ENCODE data around the gene SLC66A2.

The SLC66A2 gene

GRCh38 chr18:79919089-79919488, 32.4 kb downstream of the SLC66A2 start:
- no peak for DNase-seq (ENCODE audit: low read depth)

GRCh38 chr18:79918615-79919011, 32.8 kb downstream of the SLC66A2 start:
- no peak for DNase-seq (ENCODE audit: low read depth)

GRCh38 chr18:79917853-79918614, 33.4 kb downstream of the SLC66A2 start:
- DNase-seq (ENCODE audit: low read depth), result no peak

GRCh38 chr18:79917169-79917852, 34.1 kb downstream of the SLC66A2 start:
- DNase-seq (ENCODE audit: low read depth), result no peak

GRCh38 chr18:79916546-79917168, 34.8 kb downstream of the SLC66A2 start:
- DNase-seq (ENCODE audit: low read depth), result no peak

GRCh38 chr18:79916128-79916494, 35.3 kb downstream of the SLC66A2 start:
- DNase-seq (ENCODE audit: low read depth), result no peak

- no peak for DNase-seq (ENCODE audit: low read depth)
Measured at GRCh38 chr18:79915161-79916127, 36.0 kb downstream of the SLC66A2 start.

- no peak for DNase-seq (ENCODE audit: low read depth)
Measured at GRCh38 chr18:79914614-79915160, 36.8 kb downstream of the SLC66A2 start.

- DNase-seq (ENCODE audit: low read depth), result no peak
Measured at GRCh38 chr18:79912994-79913831, 38.2 kb downstream of the SLC66A2 start.

GRCh38 chr18:79912409-79912991, 39.0 kb downstream of the SLC66A2 start:
- peak; percentile 22 for DNase-seq (ENCODE audit: low read depth)

- DNase-seq (ENCODE audit: low read depth), result no peak
Measured at GRCh38 chr18:79911344-79912270, 39.8 kb downstream of the SLC66A2 start.

- DNase-seq (ENCODE audit: low read depth), result no peak
Measured at GRCh38 chr18:79910563-79911343, 40.7 kb downstream of the SLC66A2 start.

GRCh38 chr18:79906706-79907105, 44.7 kb downstream of the SLC66A2 start:
- DNase-seq (ENCODE audit: low read depth), result no peak

- DNase-seq (ENCODE audit: low read depth), result no peak
Measured at GRCh38 chr18:79905993-79906392, 45.5 kb downstream of the SLC66A2 start.

GRCh38 chr18:79905389-79905911, 46.0 kb downstream of the SLC66A2 start:
- no peak for DNase-seq (ENCODE audit: low read depth)

- no peak for DNase-seq (ENCODE audit: low read depth)
Measured at GRCh38 chr18:79904357-79905147, 46.9 kb downstream of the SLC66A2 start.

GRCh38 chr18:79903787-79904356, 47.6 kb downstream of the SLC66A2 start:
- no peak for DNase-seq (ENCODE audit: low read depth)

All from stimulated activated CD4-positive, alpha-beta T cell treated with anti-CD3 and anti-CD28 coated beads, Interleukin-2, amount 100 ng/mL, for 4 hours (primary cell).